Thyroid gland (tissue), 4 donors: ENCODE measurements around the gene BRMS1L. TPM values are rescaled to one million over a fixed set of nuclear protein-coding genes. Genes with fewer than 3 reads are reported as not detected.
"Not testable (repeated sequence)": the region's sequence is repeated elsewhere in the genome, so short reads cannot be mapped to it uniquely, and the experiment has no call there.

Experiments
- DNase-seq, 2 donors: peaks; one replicate each; pipeline ENCODE4 v3.0.0-alpha.2; 2019
- H3K27ac ChIP-seq, 3 donors: fragments of 200-600 bp; sonication (generic); 1 replicate in 2 of 3; 2 replicates in 1 of 3; pipeline ENCODE4 v1.5.1; 2016 to 2019; ENCODE audit warnings: mild to moderate bottlenecking in 1 of 3, moderate library complexity in 1 of 3
- H3K27me3 ChIP-seq: fragments of 200-600 bp; sonication (generic); one replicate; pipeline ENCODE4 v1.5.1; 2019
- H3K36me3 ChIP-seq, 2 donors: fragments of 200-600 bp; sonication (generic); one replicate each; pipeline ENCODE4 v1.5.1; 2016 to 2019
- H3K4me1 ChIP-seq, 2 donors: fragments of 200-600 bp; sonication (generic); one replicate each; pipeline ENCODE4 v1.5.1; 2017 to 2019
- H3K4me3 ChIP-seq, 3 donors: fragments of 200-600 bp; sonication (generic); replicated peaks in 1 of 3; 1 replicate in 2 of 3; 2 replicates in 1 of 3; pipeline ENCODE4 v1.5.1; 2016; ENCODE audit warnings: mild to moderate bottlenecking in 1 of 3
- H3K9me3 ChIP-seq: fragments of 200-600 bp; sonication (generic); one replicate; pipeline ENCODE4 v1.5.1; 2017
- POLR2A ChIP-seq, 2 donors: fragments of 450-650 bp; IDR thresholded peaks; one replicate each; pipeline ENCODE4 v1.6.1; 2017; ENCODE audit warnings: antibody characterized with exemption in 2 of 2, mild to moderate bottlenecking in 2 of 2, moderate library complexity in 1 of 2
- WGBS, 2 donors: methylation state at CpG; one replicate each; pipeline ENCODE4 v1.1.5; 2017; 5-methylcytosine and 5-hydroxymethylcytosine counted together
- intact Hi-C: fragments of 100-400 bp; cut with DNase I; formaldehyde crosslinking; loops from one replicate; pipeline ENCODE4 v1.15.1; 2023
- total RNA-seq, 4 donors: library from RNA; depleted of rRNA; stranded (reverse); fragments of >200 nt; gene quantifications; one replicate each; pipeline ENCODE4 v1.2.3, GENCODE V29; 2016
- TF ChIP-seq, protein P1 (sequence below), 6 experiments: fragments of 200-600 bp in 3 of 6; fragments of 450-650 bp in 3 of 6; sonication (generic) in 3 of 6; IDR thresholded peaks; one replicate each; pipeline ENCODE4 v1.5.1; 2016 to 2019; ENCODE audit warnings: antibody characterized with exemption in 6 of 6, mild to moderate bottlenecking in 2 of 6, inconsistent platforms in 1 of 6, moderate library complexity in 1 of 6

BRMS1L gene
- total RNA-seq, 4 donors from 2014 or later = 6.0 to 10.6 (median 8.3) TPM

- Histone ChIP-seq H3K27me3 (no peaks in the 10 kb centered on the region), H3K36me3 (no peaks in the 10 kb centered on the region), H3K4me1 (no peaks in the 10 kb centered on the region), H3K9me3 (no peaks in the 10 kb centered on the region), H3K4me3 (no peak overlapping the region), H3K27ac (no peak overlapping the region)
- TF ChIP-seq, protein P1, sequence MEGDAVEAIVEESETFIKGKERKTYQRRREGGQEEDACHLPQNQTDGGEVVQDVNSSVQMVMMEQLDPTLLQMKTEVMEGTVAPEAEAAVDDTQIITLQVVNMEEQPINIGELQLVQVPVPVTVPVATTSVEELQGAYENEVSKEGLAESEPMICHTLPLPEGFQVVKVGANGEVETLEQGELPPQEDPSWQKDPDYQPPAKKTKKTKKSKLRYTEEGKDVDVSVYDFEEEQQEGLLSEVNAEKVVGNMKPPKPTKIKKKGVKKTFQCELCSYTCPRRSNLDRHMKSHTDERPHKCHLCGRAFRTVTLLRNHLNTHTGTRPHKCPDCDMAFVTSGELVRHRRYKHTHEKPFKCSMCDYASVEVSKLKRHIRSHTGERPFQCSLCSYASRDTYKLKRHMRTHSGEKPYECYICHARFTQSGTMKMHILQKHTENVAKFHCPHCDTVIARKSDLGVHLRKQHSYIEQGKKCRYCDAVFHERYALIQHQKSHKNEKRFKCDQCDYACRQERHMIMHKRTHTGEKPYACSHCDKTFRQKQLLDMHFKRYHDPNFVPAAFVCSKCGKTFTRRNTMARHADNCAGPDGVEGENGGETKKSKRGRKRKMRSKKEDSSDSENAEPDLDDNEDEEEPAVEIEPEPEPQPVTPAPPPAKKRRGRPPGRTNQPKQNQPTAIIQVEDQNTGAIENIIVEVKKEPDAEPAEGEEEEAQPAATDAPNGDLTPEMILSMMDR (IDR thresholded peaks at IDR 0.05) = peak; percentile 16 to 71 (median 47)
- no peak for TF ChIP-seq POLR2A (IDR thresholded peaks at IDR 0.05)
- no peak for DNase-seq
- intact Hi-C loops = no loop called here
- 30 to 34% methylated on average over 7 of the region's 7 CpGs for WGBS, 2 donors
Measured at GRCh38 chr14:35821564-35822411, 4.3 kb upstream of the BRMS1L start.

DNA sequence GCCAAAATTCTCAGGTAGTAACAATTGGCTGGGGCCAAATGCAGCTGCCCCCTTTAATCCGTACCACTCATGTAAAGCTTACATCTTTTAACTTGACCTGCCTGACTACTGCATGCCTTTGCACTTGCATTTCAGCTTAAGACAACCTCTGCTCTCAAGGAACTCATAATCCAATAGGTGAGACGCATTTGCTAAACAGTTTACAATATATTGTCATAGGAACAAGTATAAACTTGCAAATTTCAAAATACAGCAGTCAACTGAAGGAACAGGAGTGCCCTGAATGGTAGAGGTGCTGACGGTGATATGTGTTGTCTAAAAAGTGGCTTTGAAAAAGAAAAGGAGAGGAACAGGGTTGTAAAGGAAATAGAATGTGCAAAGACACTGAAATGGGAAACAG lies 3.6 kb upstream of the BRMS1L start:
- intact Hi-C loops = no loop called here
- Histone ChIP-seq H3K4me1 (peaks cover 5 to 6% of the 10 kb centered on the region in 2 donors), H3K4me3 (no peak overlapping the region), H3K27me3 (no peaks in the 10 kb centered on the region), H3K36me3 (no peaks in the 10 kb centered on the region), H3K27ac (no peak overlapping the region), H3K9me3 (no peaks in the 10 kb centered on the region)
- 82 to 83% methylated on average over 3 of the region's 3 CpGs for WGBS, 2 donors
- DNase-seq = no peak
- TF ChIP-seq, protein P1 (IDR thresholded peaks at IDR 0.05) = no peak
- no peak for TF ChIP-seq POLR2A (IDR thresholded peaks at IDR 0.05)

GRCh38 chr14:35824446-35825165 lies 1.5 kb upstream of the BRMS1L start:
- H3K27ac ChIP-seq, H3K4me3 ChIP-seq, H3K9me3 ChIP-seq, DNase-seq, H3K4me1 ChIP-seq, H3K27me3 ChIP-seq, intact Hi-C loops, H3K36me3 ChIP-seq: not testable (repeated sequence)
- WGBS, 2 donors = 90 to 98% methylated on average over 8 to 13 of the region's 55 CpGs

DNA sequence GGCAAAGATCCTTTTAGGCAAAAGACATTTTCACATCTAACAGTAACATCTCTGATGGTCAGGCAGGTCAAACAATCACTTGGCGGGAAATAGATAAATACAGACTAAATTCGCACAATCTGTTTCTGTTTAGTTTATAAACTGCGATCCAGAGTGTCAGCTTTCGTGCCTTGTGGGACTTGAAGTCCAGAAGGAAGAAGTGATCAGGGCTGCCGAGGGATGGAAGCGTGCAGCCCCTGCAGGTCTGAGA lies 245 bp upstream of the BRMS1L start:
- Histone ChIP-seq H3K27ac (peak overlapping the region in 2 of 3 donors; percentile 46 to 100), H3K9me3 (no peaks in the 10 kb centered on the region), H3K4me3 (peak overlapping the region in 2 of 3 donors; percentile 57 to 81), H3K27me3 (no peaks in the 10 kb centered on the region), H3K4me1 (peaks cover 5 to 6% of the 10 kb centered on the region in 2 donors), H3K36me3 (no peaks in the 10 kb centered on the region)
- 0% methylated on average over 6 of the region's 6 CpGs for WGBS, 2 donors
- no peak for DNase-seq
- intact Hi-C loops = no loop called here
- TF ChIP-seq, protein P1 (IDR thresholded peaks at IDR 0.05) = no peak
- TF ChIP-seq POLR2A (IDR thresholded peaks at IDR 0.05) = no peak

- TF ChIP-seq, protein P1 (IDR thresholded peaks at IDR 0.05) = peak in 1 of 6 experiments; percentile 9
- no peak for TF ChIP-seq POLR2A (IDR thresholded peaks at IDR 0.05)
- DNase-seq = no peak
- H3K36me3 ChIP-seq = peaks cover 0 to 4% of the 10 kb centered on the region in 2 donors
- H3K27ac ChIP-seq = peak overlapping the region in 2 of 3 donors; percentile 96 to 100
- WGBS, 2 donors = 1 to 2% methylated on average over 11 of the region's 11 CpGs
- H3K4me3 ChIP-seq = peak overlapping the region in 2 of 3 donors; percentile 45 to 81
- peaks cover 5 to 6% of the 10 kb centered on the region in 2 donors for H3K4me1 ChIP-seq
- intact Hi-C loops = no loop called here
- H3K9me3 ChIP-seq = no peaks in the 10 kb centered on the region
- H3K27me3 ChIP-seq = no peaks in the 10 kb centered on the region
Measured at GRCh38 chr14:35826952-35827416, 846 bp downstream of the BRMS1L start.
